Measurements from ENCODE around the gene RUNX3. TPM values are rescaled to one million over a fixed set of nuclear protein-coding genes. Genes with fewer than 3 reads are reported as not detected.

The RUNX3 gene
- total and polyA plus RNA-seq, 2 donors (not counting 1 experiment from before 2014, with no cell fraction given), result 86.0 to 127 TPM

DNA sequence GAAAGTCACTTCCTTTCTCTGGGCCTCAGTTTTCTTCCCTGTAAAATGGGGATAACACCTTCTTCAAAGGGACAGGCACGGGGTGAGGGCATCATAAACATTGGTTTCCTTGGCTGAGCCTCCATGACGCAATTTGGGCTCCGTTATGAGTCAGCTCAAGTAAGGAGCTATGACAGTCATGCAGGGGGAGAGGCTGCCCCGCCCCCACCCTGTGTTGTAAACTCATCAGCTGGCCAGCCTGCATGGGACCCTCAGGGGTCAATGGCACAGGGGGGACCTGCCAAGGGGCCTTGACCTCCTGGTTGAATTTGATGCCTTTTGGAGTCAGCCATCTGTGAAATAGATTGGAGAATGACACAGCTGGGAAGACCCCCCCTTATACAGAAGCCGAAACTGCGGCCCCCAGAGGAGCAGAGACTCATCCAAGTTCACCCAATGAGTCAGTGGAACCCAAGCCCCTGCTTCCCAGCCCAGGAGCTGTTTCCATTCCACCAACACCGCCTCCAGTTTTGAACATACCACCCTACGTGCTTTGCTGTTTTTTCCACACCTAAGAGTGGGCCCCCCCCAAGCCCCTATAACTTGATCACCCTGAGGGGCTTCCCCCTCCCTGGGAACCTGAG lies 36.8 kb upstream of the RUNX3 start:
- H3K4me3 Mint-ChIP-seq, result no peak overlapping the region
- H3K9me3 Mint-ChIP-seq (ENCODE audit: insufficient read depth), result no peaks in the 10 kb centered on the region

More for the DNA sequence above, 36.8 kb upstream of the RUNX3 start:
- DNase-seq, result peak; percentile 48
- no peak overlapping the region for H2AFZ ChIP-seq (ENCODE audit: insufficient read depth, low read depth, low read length, poor library complexity, severe bottlenecking)
- peaks cover 14% of the 10 kb centered on the region for H3K79me2 ChIP-seq (ENCODE audit: control insufficient read depth, insufficient read depth, low read length)
- H3K4me1 Mint-ChIP-seq, result peaks cover 47% of the 10 kb centered on the region
- H3K9ac ChIP-seq (ENCODE audit: low read length), result no peak overlapping the region
- TF ChIP-seq EZH2 (IDR thresholded peaks at IDR 0.05; ENCODE audit: borderline replicate concordance, insufficient read depth, low read depth, low read length, poor library complexity, severe bottlenecking), result no peak
- TF ChIP-seq, protein P1, sequence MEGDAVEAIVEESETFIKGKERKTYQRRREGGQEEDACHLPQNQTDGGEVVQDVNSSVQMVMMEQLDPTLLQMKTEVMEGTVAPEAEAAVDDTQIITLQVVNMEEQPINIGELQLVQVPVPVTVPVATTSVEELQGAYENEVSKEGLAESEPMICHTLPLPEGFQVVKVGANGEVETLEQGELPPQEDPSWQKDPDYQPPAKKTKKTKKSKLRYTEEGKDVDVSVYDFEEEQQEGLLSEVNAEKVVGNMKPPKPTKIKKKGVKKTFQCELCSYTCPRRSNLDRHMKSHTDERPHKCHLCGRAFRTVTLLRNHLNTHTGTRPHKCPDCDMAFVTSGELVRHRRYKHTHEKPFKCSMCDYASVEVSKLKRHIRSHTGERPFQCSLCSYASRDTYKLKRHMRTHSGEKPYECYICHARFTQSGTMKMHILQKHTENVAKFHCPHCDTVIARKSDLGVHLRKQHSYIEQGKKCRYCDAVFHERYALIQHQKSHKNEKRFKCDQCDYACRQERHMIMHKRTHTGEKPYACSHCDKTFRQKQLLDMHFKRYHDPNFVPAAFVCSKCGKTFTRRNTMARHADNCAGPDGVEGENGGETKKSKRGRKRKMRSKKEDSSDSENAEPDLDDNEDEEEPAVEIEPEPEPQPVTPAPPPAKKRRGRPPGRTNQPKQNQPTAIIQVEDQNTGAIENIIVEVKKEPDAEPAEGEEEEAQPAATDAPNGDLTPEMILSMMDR (IDR thresholded peaks at IDR 0.05), result no peak
- peaks cover 21 to 40% of the 10 kb centered on the region in 2 donors for H3K4me1 ChIP-seq (ENCODE audit: control insufficient read depth in 2 of 2, insufficient read depth in 2 of 2, low read length in 2 of 2)
- POLR2A ChIA-PET, result interaction anchor here (0.7 to 4.0 kb wide), 3 partner anchors 14 to 145 kb away, joined by 5 to 22 read pairs (median 5); no protein-coding TSS in a partner anchor
- 79% methylated on average over 8 of the region's 8 CpGs for WGBS (ENCODE audit: insufficient coverage)
- ATAC-seq (ENCODE audit: low read depth), result peak; percentile 13
- H3K27me3 ChIP-seq (replicated peaks in 1 of 4; ENCODE audit: control extremely low read depth in 1 of 4, control insufficient read depth in 3 of 4, insufficient read depth in 4 of 4, low read length in 3 of 4), result no peaks in the 10 kb centered on the region
- CTCF ChIA-PET, result interaction anchor here (0.5 to 11.0 kb wide), 7 partner anchors 11 to 449 kb away, joined by 3 to 131 read pairs (median 4); no protein-coding TSS in a partner anchor
- no peak overlapping the region for H3K4me2 ChIP-seq (replicated peaks; ENCODE audit: low read depth, low read length, poor library complexity, severe bottlenecking)
- no peaks in the 10 kb centered on the region for H4K20me1 ChIP-seq (ENCODE audit: control insufficient read depth, insufficient read depth, low read length, poor library complexity, severe bottlenecking)
- H3K36me3 ChIP-seq (replicated peaks in 1 of 2; ENCODE audit: control extremely low read depth in 1 of 2, control insufficient read depth in 1 of 2, extremely low read depth in 1 of 2, insufficient read depth in 2 of 2, low read length in 1 of 2), result no peaks in the 10 kb centered on the region
- intact Hi-C loops (cut with micrococcal nuclease), result no loop called here
- H3K27ac ChIP-seq (ENCODE audit: low read length in 2 of 2), result no peak overlapping the region
- H3K27ac Mint-ChIP-seq, result peak overlapping the region; percentile 61
- H3K4me3 ChIP-seq (ENCODE audit: control extremely low read depth in 1 of 5, extremely low read depth in 1 of 5, insufficient read depth in 1 of 5, low read depth in 2 of 5, low read length in 4 of 5), result no peak overlapping the region
- H3K9me3 ChIP-seq (ENCODE audit: control extremely low read depth in 1 of 3, control insufficient read depth in 2 of 3, insufficient read depth in 1 of 3, low read length in 2 of 3), result peaks cover 0 to 7% (median 0%) of the 10 kb centered on the region in 3 donors
- no peaks in the 10 kb centered on the region for H3K27me3 Mint-ChIP-seq
